H1 (cell line): Measurements from ENCODE around the gene TMEM45B. TPM values are rescaled to one million over a fixed set of nuclear protein-coding genes. Genes with fewer than 3 reads are reported as not detected.

Source experiments
- CBX5 ChIP-seq: fragments of 300-800, 300-1000 bp; sonication (generic); IDR thresholded peaks from 2 replicates; pipeline ENCODE4 v1.7.1; 2016; ENCODE audit warnings: antibody characterized with exemption, low read length, low read depth
- CHD7 ChIP-seq: fragments of 300-600 bp; sonication (generic); IDR thresholded peaks from 2 replicates; pipeline ENCODE4 v1.7.1; 2012; ENCODE audit warnings: low read length, moderate library complexity, mild to moderate bottlenecking, inconsistent platforms; ENCODE audit not compliant: insufficient replicate concordance
- CTBP2 ChIP-seq: IDR thresholded peaks from 2 replicates; pipeline ENCODE4 v1.7.0; 2011; ENCODE audit warnings: borderline replicate concordance, mild to moderate bottlenecking, moderate library complexity, mixed read lengths, low read length; ENCODE audit not compliant: insufficient read depth, insufficient read length
- GTF2F1 ChIP-seq: IDR thresholded peaks from 2 replicates; pipeline ENCODE4 v1.6.1; 2012; ENCODE audit warnings: low read depth, low read length, improper control_type of control experiment, borderline replicate concordance
- KDM4A ChIP-seq: IDR thresholded peaks from one replicate; pipeline ENCODE4 v1.7.1; 2012; ENCODE audit warnings: low read depth, mild to moderate bottlenecking, moderate library complexity, low read length, inconsistent platforms; ENCODE audit not compliant: severe bottlenecking
- POU5F1 ChIP-seq: IDR thresholded peaks from 2 replicates; pipeline ENCODE4 v1.6.1; 2011; ENCODE audit warnings: low read depth, mild to moderate bottlenecking, low read length, moderate library complexity
- RBBP5 ChIP-seq: IDR thresholded peaks from 2 replicates; pipeline ENCODE4 v1.7.1; 2012; ENCODE audit warnings: low read depth, mild to moderate bottlenecking, inconsistent platforms, low read length, moderate library complexity, borderline replicate concordance
- RXRA ChIP-seq: IDR thresholded peaks from 2 replicates; pipeline ENCODE4 v1.6.1; 2011; ENCODE audit warnings: low read depth, mild to moderate bottlenecking, low read length, moderate library complexity; ENCODE audit not compliant: insufficient read depth
- SIRT6 ChIP-seq: IDR thresholded peaks from one replicate; pipeline ENCODE4 v1.7.1; 2012; ENCODE audit warnings: low read length, inconsistent platforms
- SP4 ChIP-seq: IDR thresholded peaks from 2 replicates; pipeline ENCODE4 v1.6.1; 2012; ENCODE audit warnings: low read length, inconsistent platforms
- polyA plus RNA-seq, 7 experiments: library from polyadenylated mRNA; depleted of rRNA in 3 of 7; stranded (reverse) in 5 of 7; unstranded in 2 of 7; fragments of >200 nt in 5 of 7; fragments of 200-250 nt in 2 of 7; gene quantifications; 1 replicate in 5 of 7; 2 replicates in 1 of 7; 4 replicates in 1 of 7; pipeline versions ENCODE4 v1.2.1 to v1.2.3, GENCODE V29; 2011 to 2013; ENCODE audit warnings: missing spikeins in 2 of 7, mixed read lengths in 2 of 7
- total RNA-seq: library from RNA; stranded (reverse); fragmentation: NEBNext Ultra II Directional; extraction: Animal tissue kit (Norgen Biotek cat#: 25700); gene quantifications from 2 replicates; pipeline ENCODE4 v1.2.1, GENCODE V29; 2021

Gene TMEM45B
- total and polyA plus RNA-seq, 2 of the 8 experiments (the other 6 are each of a cell fraction or from before 2014, with no cell fraction given) = 0.23 TPM; not detected in 1

- TF ChIP-seq CHD7 (no peak), KDM4A (no peak), RXRA (no peak), SP4 (no peak), CTBP2 (no peak), GTF2F1 (no peak), RBBP5 (no peak), SIRT6 (no peak), CBX5 (no peak), POU5F1 (no peak)
Observed at GRCh38 chr11:129846508-129847335, 31.1 kb downstream of the TMEM45B start (continued).
